CMK (cell line): ENCODE data around the gene PLK5.

Source experiments
- DNase-seq: peaks from one replicate; pipeline ENCODE4 v3.0.0-alpha.2; 2010; ENCODE audit warnings: low read depth

Gene PLK5

GRCh38 chr19:1555487-1556389, 31.9 kb downstream of the PLK5 start:
- DNase-seq: no peak

DNA sequence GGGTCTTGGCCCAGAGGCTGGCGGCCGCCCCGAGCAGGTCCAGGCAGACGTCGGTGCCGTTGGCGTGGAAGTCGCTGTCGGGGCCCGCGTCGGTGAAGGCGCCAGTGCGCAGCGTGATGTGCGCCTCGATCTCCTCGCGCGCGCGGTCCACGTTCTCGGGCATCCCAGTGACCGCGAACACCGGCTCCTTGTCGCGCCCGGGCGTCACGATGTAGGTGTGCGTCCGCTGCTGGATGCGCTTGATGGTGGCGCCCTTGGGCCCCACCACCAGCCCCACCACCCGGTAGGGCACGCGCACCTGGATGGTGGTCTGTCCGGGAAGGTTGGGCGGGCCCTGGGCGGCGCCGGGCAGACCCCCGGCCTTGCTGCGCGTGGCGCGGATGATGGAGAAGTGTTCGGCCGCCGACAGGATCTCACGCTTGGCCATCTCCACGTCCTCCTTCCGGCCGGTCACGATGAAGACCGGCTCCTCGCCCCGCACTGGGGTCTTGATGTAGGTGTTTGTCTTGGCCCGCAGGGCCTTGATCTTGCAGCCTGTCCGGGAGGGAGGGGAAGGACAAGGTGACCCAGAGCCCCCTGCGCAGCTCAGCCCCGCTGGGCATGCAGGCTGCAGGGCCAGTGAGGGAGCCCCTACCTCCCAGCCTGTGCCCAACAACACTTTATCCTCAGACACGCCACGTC, 32.7 kb downstream of the PLK5 start:
- no peak for DNase-seq

GRCh38 chr19:1558552-1558951, 34.7 kb downstream of the PLK5 start:
- no peak for DNase-seq

DNA sequence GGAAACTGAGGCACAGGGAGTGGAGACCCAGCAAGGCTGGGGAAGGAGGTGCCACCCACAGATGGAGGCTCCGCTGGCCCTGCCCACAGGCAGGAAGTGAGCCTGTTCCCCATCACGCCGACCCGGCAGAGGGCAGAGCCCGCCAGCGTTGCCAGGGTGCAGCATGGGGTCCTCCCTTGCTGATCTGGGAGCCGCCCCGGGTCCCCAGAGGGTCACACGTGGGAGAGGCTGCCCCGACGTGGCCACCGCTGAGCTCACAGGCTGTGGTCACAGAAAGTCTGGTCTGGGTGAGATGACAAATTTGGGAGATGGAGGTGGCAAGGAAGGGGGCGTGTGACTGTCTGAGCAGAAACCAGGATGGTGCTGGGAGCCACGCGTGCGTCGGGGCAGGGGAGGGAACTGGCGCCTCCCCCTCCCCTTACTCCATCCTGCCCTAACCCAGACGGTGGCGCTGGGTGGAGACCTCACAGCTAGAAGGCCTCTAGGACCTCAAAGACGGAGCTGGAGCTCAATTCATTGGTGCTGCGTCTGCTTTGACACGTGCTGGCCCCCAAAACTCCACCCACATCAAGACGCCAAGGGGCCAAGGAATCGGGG, 36.5 kb downstream of the PLK5 start:
- DNase-seq: no peak

- DNase-seq: no peak
Observed at GRCh38 chr19:1561236-1561842, 37.5 kb downstream of the PLK5 start.

GRCh38 chr19:1563251-1563650, 39.4 kb downstream of the PLK5 start:
- no peak for DNase-seq

- no peak for DNase-seq
Observed at GRCh38 chr19:1566392-1567115, 42.7 kb downstream of the PLK5 start.

- DNase-seq: no peak
Observed at GRCh38 chr19:1567116-1567847, 43.4 kb downstream of the PLK5 start.

GRCh38 chr19:1567848-1568227, 44.0 kb downstream of the PLK5 start:
- no peak for DNase-seq

DNA sequence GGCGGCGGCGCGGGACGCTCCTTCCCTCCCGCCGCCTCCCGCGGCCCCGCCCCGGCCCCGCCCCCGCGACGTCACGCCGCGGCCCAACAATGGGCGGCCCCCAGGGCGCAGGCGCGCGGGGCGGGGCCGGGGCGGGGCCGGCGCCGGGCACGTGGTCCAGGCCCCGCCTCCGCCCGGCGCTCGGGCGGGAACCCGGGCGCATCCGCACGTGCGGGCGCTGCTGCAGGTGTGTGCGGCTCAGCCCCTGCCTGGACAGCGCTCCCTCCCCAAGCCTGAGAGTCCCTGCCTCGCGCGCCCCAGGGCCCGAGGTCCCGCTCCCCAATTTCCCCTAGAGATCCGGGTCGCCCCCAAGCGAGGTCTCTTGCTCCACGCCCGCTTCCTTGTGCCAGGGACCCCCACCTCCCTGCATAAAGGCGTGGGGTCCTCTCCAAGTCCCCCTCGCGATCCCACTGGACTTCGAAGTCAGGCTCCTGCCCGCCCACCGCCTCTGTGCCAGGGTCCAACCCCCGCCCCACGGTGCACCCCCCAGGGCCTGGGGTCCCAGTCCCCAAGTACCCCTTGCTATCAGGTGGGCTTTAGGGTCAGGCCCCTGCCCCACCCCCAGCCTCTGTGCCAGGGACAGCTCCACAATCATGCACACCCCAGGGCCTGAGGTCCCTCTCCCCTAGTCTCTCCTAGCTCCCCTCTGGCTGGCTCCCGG, 44.6 kb downstream of the PLK5 start, which contains the start of gene MEX3D:
Gene MEX3D (minus strand): TSS at position 6 of the 700 bp plus-strand sequence. CDS start 267 bp downstream, outside the sequence.
- DNase-seq: no peak

- no peak for DNase-seq
Observed at GRCh38 chr19:1569997-1570396, 46.1 kb downstream of the PLK5 start.

- DNase-seq: no peak
Observed at GRCh38 chr19:1570836-1571235, 47.0 kb downstream of the PLK5 start.

- DNase-seq: no peak
Observed at GRCh38 chr19:1571358-1571757, 47.5 kb downstream of the PLK5 start.

- no peak for DNase-seq
Observed at GRCh38 chr19:1572795-1573194, 48.9 kb downstream of the PLK5 start.

- no peak for DNase-seq
Observed at GRCh38 chr19:1574354-1575136, 50.7 kb downstream of the PLK5 start.

DNA sequence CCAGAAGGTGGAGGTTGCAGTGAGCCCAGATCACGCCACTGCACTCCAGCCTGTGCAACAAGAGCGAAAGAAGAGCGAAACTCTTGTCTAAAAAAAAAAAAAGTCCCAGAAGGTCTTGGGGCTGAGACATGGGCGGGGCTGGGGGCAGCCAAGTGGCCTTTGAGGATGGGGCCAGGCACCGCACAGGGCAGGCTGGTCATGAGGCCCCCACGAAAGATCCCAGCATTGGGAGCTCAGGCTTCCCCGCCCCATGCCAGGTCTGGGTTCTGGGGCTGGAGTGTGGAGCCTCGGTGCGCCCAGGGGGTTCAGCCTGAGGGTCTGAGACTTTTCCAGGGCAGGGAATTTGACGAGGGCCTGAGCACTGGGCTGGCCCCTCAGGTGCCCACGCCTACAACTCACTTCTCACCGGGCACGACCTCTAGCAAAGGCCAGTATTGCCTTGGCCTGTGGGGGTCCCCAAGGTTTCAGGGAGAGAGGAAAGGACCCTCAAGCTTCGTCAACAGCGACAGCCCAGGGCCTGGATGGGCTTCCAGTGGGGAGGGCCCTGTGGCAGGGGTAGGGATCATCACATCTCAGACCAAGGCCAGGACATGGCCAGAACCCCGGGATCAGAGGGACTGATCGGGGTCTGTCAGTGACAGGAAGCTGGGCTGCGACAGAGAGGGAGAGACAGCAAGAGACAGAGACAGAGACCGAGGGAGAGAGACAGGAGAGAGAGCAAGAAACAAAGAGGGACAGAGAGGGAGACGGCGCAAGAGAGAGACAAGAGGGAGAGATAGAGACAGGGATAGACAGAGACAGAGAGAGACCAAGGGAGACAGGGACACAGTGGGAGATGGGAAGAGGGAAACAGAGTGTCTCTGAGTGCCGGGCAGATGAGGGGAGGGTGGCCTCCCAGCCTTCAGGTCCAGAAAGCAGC, 51.7 kb downstream of the PLK5 start:
- no peak for DNase-seq

DNA sequence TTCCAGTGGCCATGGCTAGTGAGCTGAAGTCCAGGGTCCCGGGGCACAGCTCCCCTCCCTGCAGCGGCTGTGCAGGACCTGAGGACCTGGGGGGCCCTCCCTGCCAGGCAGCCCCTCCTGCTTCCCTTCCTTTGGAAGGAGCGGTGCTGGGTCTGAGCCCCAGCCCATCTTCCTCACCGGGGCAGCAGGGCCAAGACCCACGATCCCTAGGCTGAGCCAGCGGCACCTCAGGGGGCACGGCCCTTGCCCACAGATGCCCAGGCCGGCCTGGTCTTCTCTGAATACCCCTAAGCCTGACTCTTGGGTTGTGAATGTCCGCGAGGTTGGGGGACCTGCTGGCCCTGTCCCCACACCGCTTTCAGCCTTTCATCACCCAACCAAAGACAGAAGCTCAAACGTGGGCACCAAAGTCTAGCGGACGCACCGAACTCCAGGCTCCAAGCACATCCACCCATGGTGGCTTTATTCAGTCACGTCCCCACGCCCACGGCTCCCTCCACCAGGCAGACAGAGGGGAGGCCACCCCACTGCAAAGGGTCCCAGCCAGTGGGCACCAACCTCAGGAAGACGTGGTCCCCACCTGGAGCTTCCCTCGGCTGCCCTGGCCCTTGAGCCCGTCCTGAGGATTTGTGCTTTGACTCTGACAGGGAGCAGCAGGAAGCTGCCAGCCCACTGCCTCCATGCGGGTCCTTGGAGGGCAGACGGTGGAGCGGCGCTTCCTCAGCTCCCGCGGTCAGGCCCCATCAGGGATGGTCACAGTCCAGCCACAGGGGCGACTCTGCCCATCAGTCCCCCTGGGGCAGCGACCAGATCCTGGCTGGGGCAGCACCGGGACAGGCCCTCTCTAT, 52.6 kb downstream of the PLK5 start:
- no peak for DNase-seq
